NB4 (cell line): ENCODE data around the gene MINDY3.

ENCODE experiments used
- DNase-seq: peaks from one replicate; pipeline ENCODE4 v3.0.0; 2010; ENCODE audit warnings: low read depth
- H3K4me3 ChIP-seq: one replicate; pipeline ENCODE4 v1.5.1; 2011; ENCODE audit warnings: mild to moderate bottlenecking, low read depth, low read length, moderate library complexity
- CTCF ChIP-seq: IDR thresholded peaks from one replicate; pipeline ENCODE4 v1.5.1; 2012; ENCODE audit warnings: low read depth, low read length
- MAX ChIP-seq: IDR thresholded peaks from 2 replicates; pipeline ENCODE4 v1.6.1; 2011; ENCODE audit warnings: low read depth, low read length
- MYC ChIP-seq: IDR thresholded peaks from 2 replicates; pipeline ENCODE4 v1.6.1; 2011; ENCODE audit warnings: low read depth, low read length
- POLR2A ChIP-seq: IDR thresholded peaks from 2 replicates; pipeline ENCODE4 v1.6.1; 2011; ENCODE audit warnings: mild to moderate bottlenecking; ENCODE audit not compliant: insufficient read length; ENCODE audit errors: extremely low read depth

MINDY3 gene

GRCh38 chr10:15871823-15872222, 11.5 kb upstream of the MINDY3 start:
- TF ChIP-seq MYC (no peak), CTCF (no peak), MAX (no peak), POLR2A (no peak)
- H3K4me3 ChIP-seq: no peak overlapping the region

GRCh38 chr10:15869935-15870334, 9.6 kb upstream of the MINDY3 start:
- TF ChIP-seq MYC: no peak
- TF ChIP-seq MAX: no peak
- no peak for TF ChIP-seq POLR2A
- no peak for TF ChIP-seq CTCF
- DNase-seq: no peak
- H3K4me3 ChIP-seq: no peak overlapping the region

More at GRCh38 chr10:15871823-15872222, 11.5 kb upstream of the MINDY3 start:
- DNase-seq: no peak

GRCh38 chr10:15868006-15868405, 7.7 kb upstream of the MINDY3 start:
- no peak overlapping the region for H3K4me3 ChIP-seq
- no peak for TF ChIP-seq MAX
- no peak for TF ChIP-seq MYC
- TF ChIP-seq POLR2A: no peak
- TF ChIP-seq CTCF: no peak
- no peak for DNase-seq

GRCh38 chr10:15865304-15865703, 5.0 kb upstream of the MINDY3 start:
- no peak for TF ChIP-seq MYC
- no peak for TF ChIP-seq MAX
- TF ChIP-seq CTCF: no peak
- no peak for TF ChIP-seq POLR2A
- H3K4me3 ChIP-seq: no peak overlapping the region
- DNase-seq: no peak

- no peak for DNase-seq
- TF ChIP-seq POLR2A: no peak
- TF ChIP-seq CTCF: no peak
- TF ChIP-seq MYC: no peak
- no peak for TF ChIP-seq MAX
- no peak overlapping the region for H3K4me3 ChIP-seq
Observed at GRCh38 chr10:15864419-15864818, 4.1 kb upstream of the MINDY3 start.

- H3K4me3 ChIP-seq: no peak overlapping the region
- DNase-seq: no peak
- TF ChIP-seq CTCF (no peak), POLR2A (no peak), MYC (no peak), MAX (no peak)
Observed at GRCh38 chr10:15863733-15864132, 3.4 kb upstream of the MINDY3 start.
